GM18870 (cell line): ENCODE results near the gene APOB.

Experiments
- ATAC-seq: cut with Tn5 transposase; IDR thresholded peaks from one replicate; pipeline ENCODE4 v1.9.1; 2021; ENCODE audit warnings: moderate library complexity; ENCODE audit not compliant: unreplicated experiment

APOB gene

GRCh38 chr2:20953146-20953824 is 90.6 kb downstream of the APOB start:
- ATAC-seq = no peak
